Measurements from ENCODE around the gene ELL3. TPM values are rescaled to one million over a fixed set of nuclear protein-coding genes. Genes with fewer than 3 reads are reported as not detected.

ELL3 gene
- total RNA-seq, 1 experiment from 2014 or later = 35.8 TPM

GRCh38 chr15:43789409-43789808 is 12.6 kb upstream of the ELL3 start:
- Histone ChIP-seq H3K79me2 (ENCODE audit: low read length) (peaks cover 23% of the 10 kb centered on the region), H3K36me3 (ENCODE audit: low read depth, low read length) (peaks cover 10% of the 10 kb centered on the region; the same call in 1 of the 2 replicates), H3K9me2 (replicated peaks; ENCODE audit: low read length) (no peaks in the 10 kb centered on the region), H3K27me3 (ENCODE audit: low read length) (no peaks in the 10 kb centered on the region), H3K4me3 (ENCODE audit: low read length) (no peak overlapping the region), H3F3A (ENCODE audit: low read length, unreplicated experiment) (no peaks in the 10 kb centered on the region), H3K9me3 (ENCODE audit: low read length) (no peaks in the 10 kb centered on the region), H4K20me1 (ENCODE audit: low read length) (peaks cover 5% of the 10 kb centered on the region; the same call in 1 of the 2 replicates), H2AFZ (ENCODE audit: low read length) (no peak overlapping the region), H3K9ac (ENCODE audit: low read length) (no peak overlapping the region), H3K4me2 (ENCODE audit: low read length) (no peak overlapping the region), H3K27ac (ENCODE audit: low read length) (no peak overlapping the region), H3K4me1 (ENCODE audit: insufficient read depth, low read length) (peaks cover 18% of the 10 kb centered on the region)
- ChIA-PET POLR2A (ENCODE audit: unreplicated experiment) (no interaction called here), CTCF (no interaction called here)
- no TSS peak for BruUV-seq (replicated peaks)
- DNase-seq (no peak), ATAC-seq (no peak)
- intact Hi-C loops (cut with micrococcal nuclease) = no loop called here
- TF ChIP-seq EZH2 (IDR thresholded peaks at IDR 0.05; ENCODE audit: low read length, unreplicated experiment) = no peak
- no peak for TF ChIP-seq CTCF (conservative IDR thresholded peaks at IDR 0.05; ENCODE audit: low read depth, low read length)
- no peak for TF ChIP-seq EZH2phosphoT487 (IDR thresholded peaks at IDR 0.05; ENCODE audit: borderline replicate concordance, low read length)

DNA sequence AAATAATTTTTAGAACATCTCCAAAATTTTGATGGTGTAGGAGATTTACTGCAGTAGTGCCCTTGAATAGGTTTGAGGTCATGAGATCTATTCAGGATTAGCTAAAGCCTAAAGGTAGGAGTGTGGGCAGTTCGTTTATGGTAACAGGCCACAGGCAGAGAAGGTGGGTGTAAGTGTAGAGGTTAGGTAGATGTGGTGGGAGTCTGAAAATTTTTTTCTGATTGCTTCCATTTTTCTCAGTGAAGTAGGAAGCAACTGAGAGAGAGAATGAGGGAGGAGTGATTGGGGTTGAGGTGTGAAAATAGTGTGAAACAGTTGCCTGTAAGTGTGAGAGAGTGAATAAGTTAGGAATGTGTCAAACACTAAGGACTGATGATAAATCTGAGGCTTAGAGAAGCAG is 2.2 kb upstream of the ELL3 start:
- H3K4me3 ChIP-seq (ENCODE audit: low read length) = no peak overlapping the region
- no peak overlapping the region for H3K27ac ChIP-seq (ENCODE audit: low read length)
- H3F3A ChIP-seq (ENCODE audit: low read length, unreplicated experiment) = no peaks in the 10 kb centered on the region
- no peaks in the 10 kb centered on the region for H3K27me3 ChIP-seq (ENCODE audit: low read length)
- TF ChIP-seq EZH2phosphoT487 (IDR thresholded peaks at IDR 0.05; ENCODE audit: borderline replicate concordance, low read length) = no peak
- TF ChIP-seq CTCF (conservative IDR thresholded peaks at IDR 0.05; ENCODE audit: low read depth, low read length) = no peak
- no peak for TF ChIP-seq EZH2 (IDR thresholded peaks at IDR 0.05; ENCODE audit: low read length, unreplicated experiment)
- no peaks in the 10 kb centered on the region for H3K9me2 ChIP-seq (replicated peaks; ENCODE audit: low read length)
- no peak for ATAC-seq
- DNase-seq = no peak
- H3K79me2 ChIP-seq (ENCODE audit: low read length) = peaks cover 10% of the 10 kb centered on the region; the same call in 1 of the 2 replicates
- intact Hi-C loops (cut with micrococcal nuclease) = no loop called here
- POLR2A ChIA-PET (ENCODE audit: unreplicated experiment) = no interaction called here
- no peaks in the 10 kb centered on the region for H4K20me1 ChIP-seq (ENCODE audit: low read length)
- CTCF ChIA-PET = no interaction called here
- no peaks in the 10 kb centered on the region for H3K9me3 ChIP-seq (ENCODE audit: low read length)
- H3K36me3 ChIP-seq (ENCODE audit: low read depth, low read length) = peaks cover 5% of the 10 kb centered on the region; the same call in 1 of the 2 replicates
- no peak overlapping the region for H3K9ac ChIP-seq (ENCODE audit: low read length)
- BruUV-seq (replicated peaks) = no TSS peak
- H2AFZ ChIP-seq (ENCODE audit: low read length) = no peak overlapping the region
- H3K4me1 ChIP-seq (ENCODE audit: insufficient read depth, low read length) = peaks cover 17% of the 10 kb centered on the region; the same call in 1 of the 2 replicates
- H3K4me2 ChIP-seq (ENCODE audit: low read length) = no peak overlapping the region

DNA sequence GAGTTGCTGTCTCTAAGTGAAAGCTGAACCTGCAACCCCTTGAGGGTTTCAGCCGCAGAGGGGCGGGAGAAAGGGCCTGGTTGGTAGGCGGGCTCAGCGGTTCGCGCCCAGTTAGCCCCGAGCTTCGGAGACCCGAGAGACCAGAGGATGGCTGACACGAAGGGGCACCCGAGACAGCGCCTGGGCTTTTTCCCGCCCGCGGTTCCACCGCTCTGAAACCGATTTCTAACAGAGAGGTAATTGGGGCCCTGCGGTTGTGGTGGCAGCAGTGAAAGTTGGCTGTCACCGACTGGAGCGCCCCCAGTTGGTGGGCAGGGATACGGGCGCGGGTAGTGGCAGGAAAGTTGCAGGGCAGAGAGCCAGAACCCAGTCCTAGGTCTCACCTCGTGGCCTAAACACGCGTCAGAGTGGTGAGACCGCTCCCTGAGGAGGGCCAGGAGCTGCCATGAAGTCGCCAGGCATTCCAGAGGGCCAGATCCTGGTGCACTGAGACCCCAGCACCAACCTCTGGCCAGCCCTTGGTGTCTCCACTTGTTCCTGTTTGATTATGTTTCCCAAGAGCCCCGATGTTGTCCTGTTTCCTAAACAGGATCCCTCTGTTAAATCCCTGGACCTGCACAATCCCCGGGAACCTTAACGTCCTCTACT is 625 bp upstream of the ELL3 start:
- TF ChIP-seq EZH2phosphoT487 (IDR thresholded peaks at IDR 0.05; ENCODE audit: borderline replicate concordance, low read length) (no peak), CTCF (conservative IDR thresholded peaks at IDR 0.05; ENCODE audit: low read depth, low read length) (peak; percentile 94)
- peak overlapping the region; percentile 83 for H3K4me3 ChIP-seq (ENCODE audit: low read length)
- peaks cover 17% of the 10 kb centered on the region; the same call in 1 of the 2 replicates for H3K4me1 ChIP-seq (ENCODE audit: insufficient read depth, low read length)
- ATAC-seq = peak; percentile 52
- TSS peak; percentile 14 for BruUV-seq (replicated peaks)
- peaks cover 17% of the 10 kb centered on the region for H3K36me3 ChIP-seq (ENCODE audit: low read depth, low read length)
- no peaks in the 10 kb centered on the region for H3K9me3 ChIP-seq (ENCODE audit: low read length)
- no peaks in the 10 kb centered on the region for H3K27me3 ChIP-seq (ENCODE audit: low read length)
- CTCF ChIA-PET = interaction anchor here (0.5 to 1.1 kb wide), 3 partner anchors 47 to 678 kb away, joined by 4 read pairs; partner anchors contain the start of gene MFAP1
- DNase-seq = peak; percentile 77
- H4K20me1 ChIP-seq (ENCODE audit: low read length) = no peaks in the 10 kb centered on the region
- peak overlapping the region; percentile 90 for H2AFZ ChIP-seq (ENCODE audit: low read length)
- intact Hi-C loops (cut with micrococcal nuclease) = loop anchor here (2.0 kb wide), 1 partner anchor 15 kb away; the partner anchor contains the start of gene SERF2
- H3K4me2 ChIP-seq (ENCODE audit: low read length) = peak overlapping the region; percentile 82
- H3F3A ChIP-seq (ENCODE audit: low read length, unreplicated experiment) = no peaks in the 10 kb centered on the region
- H3K79me2 ChIP-seq (ENCODE audit: low read length) = peaks cover 10% of the 10 kb centered on the region; the same call in 1 of the 2 replicates
- H3K9ac ChIP-seq (ENCODE audit: low read length) = peak overlapping the region; percentile 73
- POLR2A ChIA-PET (ENCODE audit: unreplicated experiment) = interaction anchor here (0.5 kb wide), 1 partner anchor 15 kb away, joined by 3 read pairs; the partner anchor contains the start of gene SERF2
- no peaks in the 10 kb centered on the region for H3K9me2 ChIP-seq (replicated peaks; ENCODE audit: low read length)
- peak overlapping the region; percentile 63 for H3K27ac ChIP-seq (ENCODE audit: low read length)

Measured in PC-3 (cell line).